ENCODE results near the gene PTPRN2.
A peak's percentile ranks its signal among the peaks of the same experiment; 100 is the strongest.

Gene PTPRN2

GRCh38 chr7:157723205-157723604 lies 864.4 kb downstream of the PTPRN2 start:
- no peak for DNase-seq

GRCh38 chr7:157722137-157723060 lies 865.2 kb downstream of the PTPRN2 start:
- no peak for DNase-seq

- DNase-seq: no peak
These were observed 866.0 kb downstream of the PTPRN2 start for GRCh38 chr7:157721468-157722136.

GRCh38 chr7:157719705-157720655 lies 867.6 kb downstream of the PTPRN2 start:
- no peak for DNase-seq

- DNase-seq: no peak
These were observed 868.5 kb downstream of the PTPRN2 start for GRCh38 chr7:157719008-157719682.

GRCh38 chr7:157718303-157719007 lies 869.2 kb downstream of the PTPRN2 start:
- no peak for DNase-seq

- no peak for DNase-seq
These were observed 870.1 kb downstream of the PTPRN2 start for GRCh38 chr7:157717211-157718174.

- no peak for DNase-seq
These were observed 871.7 kb downstream of the PTPRN2 start for GRCh38 chr7:157715938-157716280.

- no peak for DNase-seq
These were observed 872.3 kb downstream of the PTPRN2 start for GRCh38 chr7:157715071-157715937.

GRCh38 chr7:157714166-157715070 lies 873.2 kb downstream of the PTPRN2 start:
- no peak for DNase-seq

- DNase-seq: no peak
These were observed 874.0 kb downstream of the PTPRN2 start for GRCh38 chr7:157713591-157713990.

- DNase-seq: peak; percentile 26
These were observed 874.9 kb downstream of the PTPRN2 start for GRCh38 chr7:157712666-157713235.

GRCh38 chr7:157711353-157711888 lies 876.2 kb downstream of the PTPRN2 start:
- DNase-seq: no peak

GRCh38 chr7:157710396-157710795 lies 877.2 kb downstream of the PTPRN2 start:
- no peak for DNase-seq

- no peak for DNase-seq
These were observed 877.9 kb downstream of the PTPRN2 start for GRCh38 chr7:157709531-157710251.

GRCh38 chr7:157708919-157709295 lies 878.7 kb downstream of the PTPRN2 start:
- peak; percentile 57 for DNase-seq

Measured in NCI-H146 (cell line).